ENCODE measurements around the gene RAD51C. TPM values are rescaled to one million over a fixed set of nuclear protein-coding genes. Genes with fewer than 3 reads are reported as not detected.

Gene RAD51C
- total and polyA plus RNA-seq, 9 of the 15 experiments (the other 6 are each of a cell fraction or from before 2014, with no cell fraction given): 93.9 to 341 (median 135) TPM

GRCh38 chr17:58679263-58680037, 13.0 kb upstream of the RAD51C start (continued):
- TF ChIP-seq POLR3A (IDR thresholded peaks at IDR 0.05; ENCODE audit: borderline replicate concordance, extremely low read depth, insufficient read depth, insufficient read length): no peak
- TF ChIP-seq PRDM10 (IDR thresholded peaks at IDR 0.05; ENCODE audit: partially characterized antibody): peak; percentile 76
- TF ChIP-seq, protein P1, sequence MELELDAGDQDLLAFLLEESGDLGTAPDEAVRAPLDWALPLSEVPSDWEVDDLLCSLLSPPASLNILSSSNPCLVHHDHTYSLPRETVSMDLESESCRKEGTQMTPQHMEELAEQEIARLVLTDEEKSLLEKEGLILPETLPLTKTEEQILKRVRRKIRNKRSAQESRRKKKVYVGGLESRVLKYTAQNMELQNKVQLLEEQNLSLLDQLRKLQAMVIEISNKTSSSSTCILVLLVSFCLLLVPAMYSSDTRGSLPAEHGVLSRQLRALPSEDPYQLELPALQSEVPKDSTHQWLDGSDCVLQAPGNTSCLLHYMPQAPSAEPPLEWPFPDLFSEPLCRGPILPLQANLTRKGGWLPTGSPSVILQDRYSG (tag; conservative IDR thresholded peaks at IDR 0.05; ENCODE audit: low read depth): no peak
- no peak for TF ChIP-seq ZNF785 (CRISPR knock-in tag; IDR thresholded peaks at IDR 0.05)
- TF ChIP-seq ZNF830 (CRISPR knock-in tag; IDR thresholded peaks at IDR 0.05): peak; percentile 100
- TF ChIP-seq SMAD2 (IDR thresholded peaks at IDR 0.05; ENCODE audit: low read depth, low read length): no peak
- TF ChIP-seq PTTG1 (tag; IDR thresholded peaks at IDR 0.05; ENCODE audit: low read depth): peak; percentile 71
- peak; percentile 100 for TF ChIP-seq CAMTA2 (CRISPR knock-in tag; conservative IDR thresholded peaks at IDR 0.05)
- peak; percentile 98 for TF ChIP-seq NCOA4 (IDR thresholded peaks at IDR 0.05; ENCODE audit: partially characterized antibody)
- peak; percentile 100 for TF ChIP-seq ZNF518B (CRISPR knock-in tag; IDR thresholded peaks at IDR 0.05)
- peak; percentile 100 for TF ChIP-seq RBM39 (optimal IDR thresholded peaks at IDR 0.05; ENCODE audit: low read depth, low read length)
- TF ChIP-seq MEF2A (IDR thresholded peaks at IDR 0.05; ENCODE audit: control insufficient read depth, low read depth, low read length): peak; percentile 90
- peak; percentile 99 for TF ChIP-seq NBN (IDR thresholded peaks at IDR 0.05; ENCODE audit: low read depth)
- no peak for TF ChIP-seq ZNF507 (tag; conservative IDR thresholded peaks at IDR 0.05)
- peak; percentile 44 for TF ChIP-seq XRCC3 (IDR thresholded peaks at IDR 0.05)
- TF ChIP-seq ATF4 (CRISPR knock-in tag; IDR thresholded peaks at IDR 0.05): peak; percentile 98

All from K562 (cell line).